HepG2 (cell line): ENCODE results near the gene PPCDC. TPM values are rescaled to one million over a fixed set of nuclear protein-coding genes. Genes with fewer than 3 reads are reported as not detected.

Source experiments
- DRAP1 ChIP-seq: IDR thresholded peaks from 2 replicates; pipeline ENCODE4 v1.6.1; 2016; ENCODE audit warnings: missing genetic modification reagents, missing compliant biosample characterization
- HDAC2 ChIP-seq: sonication (generic); formaldehyde crosslinking; IDR thresholded peaks from 2 replicates; pipeline ENCODE4 v1.4.0; 2020; ENCODE audit warnings: missing genetic modification reagents
- HOXA5 ChIP-seq: sonication (generic); formaldehyde crosslinking; IDR thresholded peaks from 2 replicates; pipeline ENCODE4 v1.4.0; 2020; ENCODE audit warnings: missing genetic modification reagents
- IRF2 ChIP-seq: IDR thresholded peaks from 2 replicates; pipeline ENCODE4 v1.6.1; 2018; ENCODE audit warnings: missing genetic modification reagents, missing compliant biosample characterization
- KDM4B ChIP-seq: sonication (generic); formaldehyde crosslinking; IDR thresholded peaks from 2 replicates; pipeline ENCODE4 v1.4.0; 2020; ENCODE audit warnings: missing genetic modification reagents
- RFXANK ChIP-seq: IDR thresholded peaks from 2 replicates; pipeline ENCODE4 v1.6.1; 2016
- SP1 ChIP-seq, 2 experiments: fragments of 450-650 bp in 1 of 2; sonication (generic) in 1 of 2; formaldehyde crosslinking in 1 of 2; IDR thresholded peaks; 2 replicates each; pipeline versions ENCODE4 v1.4.0 to v1.6.1; 2016 to 2020; ENCODE audit warnings: missing genetic modification reagents in 1 of 2
- THAP8 ChIP-seq: sonication (generic); formaldehyde crosslinking; IDR thresholded peaks from 2 replicates; pipeline ENCODE4 v1.5.1; 2020; ENCODE audit warnings: missing genetic modification reagents, mild to moderate bottlenecking, borderline replicate concordance
- ZFP37 ChIP-seq: sonication (generic); formaldehyde crosslinking; IDR thresholded peaks from 2 replicates; pipeline ENCODE4 v1.4.0; 2020; ENCODE audit warnings: missing genetic modification reagents, borderline replicate concordance
- ZNF460 ChIP-seq: sonication (generic); formaldehyde crosslinking; IDR thresholded peaks from 2 replicates; pipeline ENCODE4 v1.5.1; 2020; ENCODE audit warnings: missing genetic modification reagents, mild to moderate bottlenecking, borderline replicate concordance
- ZNF687 ChIP-seq: sonication (generic); formaldehyde crosslinking; IDR thresholded peaks from 2 replicates; pipeline ENCODE4 v1.5.1; 2020; ENCODE audit warnings: mild to moderate bottlenecking, missing genetic modification reagents, moderate library complexity
- ZNF710 ChIP-seq: sonication (generic); formaldehyde crosslinking; IDR thresholded peaks from 2 replicates; pipeline ENCODE4 v1.5.0; 2020; ENCODE audit warnings: mild to moderate bottlenecking, missing genetic modification reagents, borderline replicate concordance
- ZNF720 ChIP-seq: sonication (generic); formaldehyde crosslinking; IDR thresholded peaks from 2 replicates; pipeline ENCODE4 v1.4.0; 2020; ENCODE audit warnings: missing genetic modification reagents
- ZNF792 ChIP-seq: IDR thresholded peaks from 2 replicates; pipeline ENCODE4 v1.6.1; 2016
- ZSCAN30 ChIP-seq: sonication (generic); formaldehyde crosslinking; IDR thresholded peaks from 2 replicates; pipeline ENCODE4 v1.5.0; 2020; ENCODE audit warnings: mild to moderate bottlenecking, missing genetic modification reagents
- polyA plus RNA-seq, 8 experiments: library from polyadenylated mRNA; depleted of rRNA in 3 of 8; stranded (reverse) in 7 of 8; unstranded in 1 of 8; fragments of >200 nt; fragmentation: Illumina TruSeq in 4 of 8; extraction: Trizol in 4 of 8; gene quantifications; 2 replicates each; pipeline versions ENCODE4 v1.2.1 to v1.2.3, GENCODE V29; 2011 to 2016; ENCODE audit warnings: low read depth in 4 of 8, missing spikeins in 1 of 8, mixed read lengths in 1 of 8; ENCODE audit not compliant: insufficient read depth in 1 of 8
- total RNA-seq, 5 experiments: library from RNA; depleted of rRNA; stranded (reverse); fragments of >200 nt; fragmentation: Illumina TruSeq; extraction: Trizol; gene quantifications; 2 replicates each; pipeline ENCODE4 v1.2.3, GENCODE V29; 2016; ENCODE audit warnings: low read depth in 1 of 5
- TF ChIP-seq, protein P1 (sequence below): IDR thresholded peaks from 2 replicates; pipeline ENCODE4 v1.6.1; 2018; ENCODE audit warnings: missing genetic modification reagents
- TF ChIP-seq, protein P2 (sequence below): IDR thresholded peaks from 2 replicates; pipeline ENCODE4 v1.6.1; 2016; ENCODE audit warnings: low read depth
- TF ChIP-seq, protein P3 (sequence below): sonication (generic); formaldehyde crosslinking; IDR thresholded peaks from 2 replicates; pipeline ENCODE4 v1.4.0; 2020; ENCODE audit warnings: missing genetic modification reagents

The PPCDC gene
- total and polyA plus RNA-seq, 2 of the 13 experiments (the other 11 are each of a cell fraction or from before 2014, with no cell fraction given), result 12.3 to 12.8 TPM

- TF ChIP-seq, protein P1, sequence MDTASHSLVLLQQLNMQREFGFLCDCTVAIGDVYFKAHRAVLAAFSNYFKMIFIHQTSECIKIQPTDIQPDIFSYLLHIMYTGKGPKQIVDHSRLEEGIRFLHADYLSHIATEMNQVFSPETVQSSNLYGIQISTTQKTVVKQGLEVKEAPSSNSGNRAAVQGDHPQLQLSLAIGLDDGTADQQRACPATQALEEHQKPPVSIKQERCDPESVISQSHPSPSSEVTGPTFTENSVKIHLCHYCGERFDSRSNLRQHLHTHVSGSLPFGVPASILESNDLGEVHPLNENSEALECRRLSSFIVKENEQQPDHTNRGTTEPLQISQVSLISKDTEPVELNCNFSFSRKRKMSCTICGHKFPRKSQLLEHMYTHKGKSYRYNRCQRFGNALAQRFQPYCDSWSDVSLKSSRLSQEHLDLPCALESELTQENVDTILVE (CRISPR knock-in tag), result 0 out of 2 replicates have a peak, but pooled peaks have one; percentile 67
- TF ChIP-seq ZNF460 (CRISPR knock-in tag) (peak; percentile 29; the same call in 1 of the 2 replicates), KDM4B (CRISPR knock-in tag) (peak; percentile 85), ZSCAN30 (CRISPR knock-in tag) (no peak), ZNF687 (CRISPR knock-in tag) (peak; percentile 91), THAP8 (CRISPR knock-in tag) (no peak), SP1 (IDR thresholded peaks at IDR 0.05) (no peak), SP1 (CRISPR knock-in tag; IDR thresholded peaks at IDR 0.05) (no peak; the same call in 1 of the 2 replicates), IRF2 (CRISPR knock-in tag) (peak; percentile 68), HOXA5 (no peak), ZNF710 (CRISPR knock-in tag) (no peak), RFXANK (CRISPR knock-in tag) (no peak), ZNF792 (CRISPR knock-in tag) (no peak; the same call in 1 of the 2 replicates), ZNF720 (CRISPR knock-in tag) (no peak), HDAC2 (CRISPR knock-in tag) (peak; percentile 87), ZFP37 (CRISPR knock-in tag) (no peak), DRAP1 (peak; percentile 33; the same call in 1 of the 2 replicates)
- TF ChIP-seq, protein P2, sequence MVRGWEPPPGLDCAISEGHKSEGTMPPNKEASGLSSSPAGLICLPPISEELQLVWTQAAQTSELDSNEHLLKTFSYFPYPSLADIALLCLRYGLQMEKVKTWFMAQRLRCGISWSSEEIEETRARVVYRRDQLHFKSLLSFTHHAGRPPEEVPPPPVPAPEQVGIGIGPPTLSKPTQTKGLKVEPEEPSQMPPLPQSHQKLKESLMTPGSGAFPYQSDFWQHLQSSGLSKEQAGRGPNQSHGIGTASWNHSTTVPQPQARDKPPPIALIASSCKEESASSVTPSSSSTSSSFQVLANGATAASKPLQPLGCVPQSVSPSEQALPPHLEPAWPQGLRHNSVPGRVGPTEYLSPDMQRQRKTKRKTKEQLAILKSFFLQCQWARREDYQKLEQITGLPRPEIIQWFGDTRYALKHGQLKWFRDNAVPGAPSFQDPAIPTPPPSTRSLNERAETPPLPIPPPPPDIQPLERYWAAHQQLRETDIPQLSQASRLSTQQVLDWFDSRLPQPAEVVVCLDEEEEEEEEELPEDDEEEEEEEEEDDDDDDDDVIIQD, result peak; percentile 50; the same call in 1 of the 2 replicates
- TF ChIP-seq, protein P3, sequence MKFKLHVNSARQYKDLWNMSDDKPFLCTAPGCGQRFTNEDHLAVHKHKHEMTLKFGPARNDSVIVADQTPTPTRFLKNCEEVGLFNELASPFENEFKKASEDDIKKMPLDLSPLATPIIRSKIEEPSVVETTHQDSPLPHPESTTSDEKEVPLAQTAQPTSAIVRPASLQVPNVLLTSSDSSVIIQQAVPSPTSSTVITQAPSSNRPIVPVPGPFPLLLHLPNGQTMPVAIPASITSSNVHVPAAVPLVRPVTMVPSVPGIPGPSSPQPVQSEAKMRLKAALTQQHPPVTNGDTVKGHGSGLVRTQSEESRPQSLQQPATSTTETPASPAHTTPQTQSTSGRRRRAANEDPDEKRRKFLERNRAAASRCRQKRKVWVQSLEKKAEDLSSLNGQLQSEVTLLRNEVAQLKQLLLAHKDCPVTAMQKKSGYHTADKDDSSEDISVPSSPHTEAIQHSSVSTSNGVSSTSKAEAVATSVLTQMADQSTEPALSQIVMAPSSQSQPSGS (CRISPR knock-in tag), result peak; percentile 78
These were observed 20.3 kb downstream of the PPCDC start (continued) for GRCh38 chr15:75043509-75044257.
